ENCODE measurements around the gene TBX2.

DNA sequence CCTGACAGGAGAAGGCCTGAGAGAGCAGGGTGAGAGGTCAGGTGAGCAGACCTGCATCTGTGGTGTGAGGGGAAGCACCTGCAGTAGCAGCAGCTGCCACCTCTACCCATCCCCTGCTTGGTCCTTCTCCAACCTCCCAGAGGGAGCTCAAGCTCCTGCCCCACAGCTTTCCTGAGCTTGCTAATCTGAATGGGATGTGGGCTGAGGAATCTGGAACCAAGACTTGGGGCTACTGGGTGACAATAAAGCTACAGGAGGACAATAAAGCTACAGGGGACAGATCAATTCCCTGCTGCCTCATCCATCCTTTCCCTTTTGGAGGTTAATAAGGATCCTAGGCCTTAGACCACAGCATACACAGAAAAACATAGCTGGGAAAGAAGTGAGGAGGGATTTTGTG is 47.7 kb downstream of the TBX2 start:
- TF ChIP-seq HDAC6 (IDR thresholded peaks at IDR 0.05; ENCODE audit: low read depth, low read length) (no peak), GATAD2B (IDR thresholded peaks at IDR 0.05; ENCODE audit: borderline replicate concordance) (no peak), ZNF263 (CRISPR knock-in tag; IDR thresholded peaks at IDR 0.05; ENCODE audit: borderline replicate concordance) (no peak), NR1H2 (CRISPR knock-in tag; IDR thresholded peaks at IDR 0.05) (no peak), ELF4 (CRISPR knock-in tag; IDR thresholded peaks at IDR 0.05) (no peak), POLR2AphosphoS5 (IDR thresholded peaks at IDR 0.05; ENCODE audit: control insufficient read depth, insufficient read depth, low read depth, low read length) (no peak), NFE2L1 (tag; IDR thresholded peaks at IDR 0.05; ENCODE audit: borderline replicate concordance, low read depth) (no peak)
- TF ChIP-seq, protein P1, sequence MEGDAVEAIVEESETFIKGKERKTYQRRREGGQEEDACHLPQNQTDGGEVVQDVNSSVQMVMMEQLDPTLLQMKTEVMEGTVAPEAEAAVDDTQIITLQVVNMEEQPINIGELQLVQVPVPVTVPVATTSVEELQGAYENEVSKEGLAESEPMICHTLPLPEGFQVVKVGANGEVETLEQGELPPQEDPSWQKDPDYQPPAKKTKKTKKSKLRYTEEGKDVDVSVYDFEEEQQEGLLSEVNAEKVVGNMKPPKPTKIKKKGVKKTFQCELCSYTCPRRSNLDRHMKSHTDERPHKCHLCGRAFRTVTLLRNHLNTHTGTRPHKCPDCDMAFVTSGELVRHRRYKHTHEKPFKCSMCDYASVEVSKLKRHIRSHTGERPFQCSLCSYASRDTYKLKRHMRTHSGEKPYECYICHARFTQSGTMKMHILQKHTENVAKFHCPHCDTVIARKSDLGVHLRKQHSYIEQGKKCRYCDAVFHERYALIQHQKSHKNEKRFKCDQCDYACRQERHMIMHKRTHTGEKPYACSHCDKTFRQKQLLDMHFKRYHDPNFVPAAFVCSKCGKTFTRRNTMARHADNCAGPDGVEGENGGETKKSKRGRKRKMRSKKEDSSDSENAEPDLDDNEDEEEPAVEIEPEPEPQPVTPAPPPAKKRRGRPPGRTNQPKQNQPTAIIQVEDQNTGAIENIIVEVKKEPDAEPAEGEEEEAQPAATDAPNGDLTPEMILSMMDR (IDR thresholded peaks at IDR 0.05 in 2 of 3, conservative IDR thresholded peaks at IDR 0.05 in 1 of 3; ENCODE audit: insufficient read depth in 2 of 3, low read depth in 1 of 3, low read length in 3 of 3): no peak
- TF ChIP-seq, protein P2, sequence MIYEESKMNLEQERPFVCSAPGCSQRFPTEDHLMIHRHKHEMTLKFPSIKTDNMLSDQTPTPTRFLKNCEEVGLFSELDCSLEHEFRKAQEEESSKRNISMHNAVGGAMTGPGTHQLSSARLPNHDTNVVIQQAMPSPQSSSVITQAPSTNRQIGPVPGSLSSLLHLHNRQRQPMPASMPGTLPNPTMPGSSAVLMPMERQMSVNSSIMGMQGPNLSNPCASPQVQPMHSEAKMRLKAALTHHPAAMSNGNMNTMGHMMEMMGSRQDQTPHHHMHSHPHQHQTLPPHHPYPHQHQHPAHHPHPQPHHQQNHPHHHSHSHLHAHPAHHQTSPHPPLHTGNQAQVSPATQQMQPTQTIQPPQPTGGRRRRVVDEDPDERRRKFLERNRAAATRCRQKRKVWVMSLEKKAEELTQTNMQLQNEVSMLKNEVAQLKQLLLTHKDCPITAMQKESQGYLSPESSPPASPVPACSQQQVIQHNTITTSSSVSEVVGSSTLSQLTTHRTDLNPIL (CRISPR knock-in tag; IDR thresholded peaks at IDR 0.05): no peak
